Measurements from ENCODE around the gene ABCC1. TPM values are rescaled to one million over a fixed set of nuclear protein-coding genes. Genes with fewer than 3 reads are reported as not detected.

ABCC1 gene
- total RNA-seq, 1 experiment from 2014 or later = 16.1 TPM

DNA sequence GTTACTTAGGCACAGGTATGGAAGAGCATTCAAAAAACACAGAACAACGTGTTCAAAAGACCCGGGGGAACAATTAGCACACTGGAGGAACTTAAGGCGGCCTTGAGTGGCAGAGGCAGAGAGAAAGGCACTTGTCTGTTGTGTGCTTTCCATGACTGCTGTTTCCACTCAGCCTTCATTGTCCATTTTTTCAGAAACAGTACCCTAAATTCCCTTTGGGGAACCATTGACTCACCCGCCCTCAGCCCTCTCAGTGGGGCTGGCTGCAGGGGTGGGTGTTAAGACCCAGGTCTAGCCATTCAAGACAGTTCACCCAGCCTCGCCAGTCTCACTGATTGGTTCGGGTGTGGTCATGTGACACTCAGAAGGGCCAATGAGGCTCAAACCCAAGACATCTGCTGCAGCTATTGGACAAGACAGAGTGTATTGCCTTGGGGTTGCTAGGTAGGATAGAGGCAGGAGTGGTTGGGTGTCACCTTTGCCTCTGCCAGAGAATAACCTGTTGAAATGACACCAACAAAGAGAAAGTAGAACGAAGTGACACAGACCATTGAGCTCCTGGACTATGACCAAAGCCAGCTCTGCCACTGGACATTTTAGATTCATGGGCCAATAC lies 41.4 kb upstream of the ABCC1 start:
- H3K9ac ChIP-seq (ENCODE audit: low read length) = no peak overlapping the region
- H3K9me2 ChIP-seq (replicated peaks; ENCODE audit: low read length) = no peaks in the 10 kb centered on the region
- POLR2A ChIA-PET (ENCODE audit: unreplicated experiment) = no interaction called here
- no peak overlapping the region for H3K4me3 ChIP-seq (ENCODE audit: low read length)
- H3K27me3 ChIP-seq (ENCODE audit: low read length) = no peaks in the 10 kb centered on the region
- no peaks in the 10 kb centered on the region for H4K20me1 ChIP-seq (ENCODE audit: low read length)
- H3F3A ChIP-seq (ENCODE audit: low read length, unreplicated experiment) = no peaks in the 10 kb centered on the region
- CTCF ChIA-PET = no interaction called here
- intact Hi-C loops (cut with micrococcal nuclease) = no loop called here
- ATAC-seq = peak; percentile 48; the same call in 1 of the 2 replicates
- H3K79me2 ChIP-seq (ENCODE audit: low read length) = no peaks in the 10 kb centered on the region
- no peaks in the 10 kb centered on the region for H3K36me3 ChIP-seq (ENCODE audit: low read depth, low read length)
- H3K4me1 ChIP-seq (ENCODE audit: insufficient read depth, low read length) = no peaks in the 10 kb centered on the region
- TF ChIP-seq EZH2 (IDR thresholded peaks at IDR 0.05; ENCODE audit: low read length, unreplicated experiment) = no peak
- TF ChIP-seq, protein P1, sequence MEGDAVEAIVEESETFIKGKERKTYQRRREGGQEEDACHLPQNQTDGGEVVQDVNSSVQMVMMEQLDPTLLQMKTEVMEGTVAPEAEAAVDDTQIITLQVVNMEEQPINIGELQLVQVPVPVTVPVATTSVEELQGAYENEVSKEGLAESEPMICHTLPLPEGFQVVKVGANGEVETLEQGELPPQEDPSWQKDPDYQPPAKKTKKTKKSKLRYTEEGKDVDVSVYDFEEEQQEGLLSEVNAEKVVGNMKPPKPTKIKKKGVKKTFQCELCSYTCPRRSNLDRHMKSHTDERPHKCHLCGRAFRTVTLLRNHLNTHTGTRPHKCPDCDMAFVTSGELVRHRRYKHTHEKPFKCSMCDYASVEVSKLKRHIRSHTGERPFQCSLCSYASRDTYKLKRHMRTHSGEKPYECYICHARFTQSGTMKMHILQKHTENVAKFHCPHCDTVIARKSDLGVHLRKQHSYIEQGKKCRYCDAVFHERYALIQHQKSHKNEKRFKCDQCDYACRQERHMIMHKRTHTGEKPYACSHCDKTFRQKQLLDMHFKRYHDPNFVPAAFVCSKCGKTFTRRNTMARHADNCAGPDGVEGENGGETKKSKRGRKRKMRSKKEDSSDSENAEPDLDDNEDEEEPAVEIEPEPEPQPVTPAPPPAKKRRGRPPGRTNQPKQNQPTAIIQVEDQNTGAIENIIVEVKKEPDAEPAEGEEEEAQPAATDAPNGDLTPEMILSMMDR (conservative IDR thresholded peaks at IDR 0.05; ENCODE audit: low read depth, low read length) = no peak
- TF ChIP-seq EZH2phosphoT487 (IDR thresholded peaks at IDR 0.05; ENCODE audit: borderline replicate concordance, low read length) = no peak
- peak; percentile 41 for DNase-seq
- no TSS peak for BruUV-seq (replicated peaks)
- H3K9me3 ChIP-seq (ENCODE audit: low read length) = no peaks in the 10 kb centered on the region
- H2AFZ ChIP-seq (ENCODE audit: low read length) = no peak overlapping the region
- no peak overlapping the region for H3K27ac ChIP-seq (ENCODE audit: low read length)
- no peak overlapping the region for H3K4me2 ChIP-seq (ENCODE audit: low read length)

DNA sequence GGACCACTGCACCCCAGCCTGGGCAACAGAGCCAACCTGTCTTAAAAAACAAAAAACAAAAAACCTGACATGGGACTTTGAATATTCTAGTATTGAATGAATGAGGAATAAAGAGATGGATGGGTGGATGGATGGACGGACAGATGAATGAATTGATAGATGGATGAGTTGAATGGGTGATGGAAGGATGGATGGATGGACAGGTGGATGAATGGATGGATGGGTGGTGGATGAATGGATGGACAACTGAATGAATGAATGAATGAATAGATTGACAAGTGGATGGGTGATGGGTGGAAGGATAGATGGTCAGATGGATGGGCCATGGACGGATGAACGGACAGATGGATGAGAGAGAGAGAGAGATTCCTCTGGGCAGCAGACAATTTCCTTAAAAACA lies 38.2 kb upstream of the ABCC1 start:
- no peak overlapping the region for H3K4me2 ChIP-seq (ENCODE audit: low read length)
- no peaks in the 10 kb centered on the region for H4K20me1 ChIP-seq (ENCODE audit: low read length)
- no peaks in the 10 kb centered on the region for H3K9me2 ChIP-seq (replicated peaks; ENCODE audit: low read length)
- no peak overlapping the region for H3K9ac ChIP-seq (ENCODE audit: low read length)
- ChIA-PET POLR2A (ENCODE audit: unreplicated experiment) (no interaction called here), CTCF (no interaction called here)
- intact Hi-C loops (cut with micrococcal nuclease) = no loop called here
- H3F3A ChIP-seq (ENCODE audit: low read length, unreplicated experiment) = no peaks in the 10 kb centered on the region
- H2AFZ ChIP-seq (ENCODE audit: low read length) = no peak overlapping the region
- TF ChIP-seq EZH2 (IDR thresholded peaks at IDR 0.05; ENCODE audit: low read length, unreplicated experiment) = no peak
- no peak for TF ChIP-seq EZH2phosphoT487 (IDR thresholded peaks at IDR 0.05; ENCODE audit: borderline replicate concordance, low read length)
- TF ChIP-seq, protein P1 (conservative IDR thresholded peaks at IDR 0.05; ENCODE audit: low read depth, low read length) = no peak
- no TSS peak for BruUV-seq (replicated peaks)
- no peaks in the 10 kb centered on the region for H3K9me3 ChIP-seq (ENCODE audit: low read length)
- ATAC-seq = no peak
- H3K36me3 ChIP-seq (ENCODE audit: low read depth, low read length) = no peaks in the 10 kb centered on the region
- H3K27ac ChIP-seq (ENCODE audit: low read length) = no peak overlapping the region
- no peaks in the 10 kb centered on the region for H3K4me1 ChIP-seq (ENCODE audit: insufficient read depth, low read length)
- no peaks in the 10 kb centered on the region for H3K27me3 ChIP-seq (ENCODE audit: low read length)
- no peak overlapping the region for H3K4me3 ChIP-seq (ENCODE audit: low read length)
- DNase-seq = no peak
- no peaks in the 10 kb centered on the region for H3K79me2 ChIP-seq (ENCODE audit: low read length)

- Histone ChIP-seq H3K27me3 (ENCODE audit: low read length) (no peaks in the 10 kb centered on the region), H3K4me2 (ENCODE audit: low read length) (no peak overlapping the region), H3K36me3 (ENCODE audit: low read depth, low read length) (no peaks in the 10 kb centered on the region), H3K4me3 (ENCODE audit: low read length) (no peak overlapping the region), H3K9me2 (replicated peaks; ENCODE audit: low read length) (no peaks in the 10 kb centered on the region), H3K4me1 (ENCODE audit: insufficient read depth, low read length) (no peaks in the 10 kb centered on the region), H3K27ac (ENCODE audit: low read length) (no peak overlapping the region), H3K9me3 (ENCODE audit: low read length) (no peaks in the 10 kb centered on the region), H3K9ac (ENCODE audit: low read length) (no peak overlapping the region), H3F3A (ENCODE audit: low read length, unreplicated experiment) (no peaks in the 10 kb centered on the region), H4K20me1 (ENCODE audit: low read length) (no peaks in the 10 kb centered on the region), H2AFZ (ENCODE audit: low read length) (no peak overlapping the region), H3K79me2 (ENCODE audit: low read length) (no peaks in the 10 kb centered on the region)
- no peak for TF ChIP-seq EZH2 (IDR thresholded peaks at IDR 0.05; ENCODE audit: low read length, unreplicated experiment)
- TF ChIP-seq EZH2phosphoT487 (IDR thresholded peaks at IDR 0.05; ENCODE audit: borderline replicate concordance, low read length) = no peak
- TF ChIP-seq, protein P1 (conservative IDR thresholded peaks at IDR 0.05; ENCODE audit: low read depth, low read length) = no peak
- ChIA-PET CTCF (no interaction called here), POLR2A (ENCODE audit: unreplicated experiment) (no interaction called here)
- ATAC-seq = no peak
- intact Hi-C loops (cut with micrococcal nuclease) = no loop called here
- no peak for DNase-seq
- BruUV-seq (replicated peaks) = no TSS peak
Measured at GRCh38 chr16:15913046-15913698, 36.2 kb upstream of the ABCC1 start.

Data from PC-3 (cell line).